ENCODE measurements around the gene NDRG4.

DNA sequence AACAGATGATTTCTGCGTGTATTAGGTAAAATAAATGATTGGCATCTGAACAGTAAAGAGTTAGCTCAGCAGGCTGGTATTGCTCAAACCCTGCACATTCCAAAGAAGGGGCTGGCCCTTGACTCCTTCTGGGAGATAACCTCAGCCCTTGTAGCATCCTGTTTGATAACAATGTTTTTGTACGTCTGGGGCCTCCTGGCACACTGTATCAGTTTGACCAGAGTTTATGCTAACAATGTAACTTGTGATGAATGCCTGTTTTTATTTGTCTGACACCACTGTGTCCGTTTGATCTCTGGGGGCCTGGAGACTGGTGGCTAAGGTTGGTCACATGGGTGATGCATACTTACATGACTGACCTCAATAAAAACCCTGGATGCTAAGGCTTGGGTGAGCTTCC lies 43.8 kb upstream of the NDRG4 start:
- no peak for TF ChIP-seq CTCF (conservative IDR thresholded peaks at IDR 0.05)
- no peak for TF ChIP-seq EZH2 (IDR thresholded peaks at IDR 0.05; ENCODE audit: low read depth)
